GM18511 (cell line): ENCODE measurements around the gene ST6GALNAC1.
"Not testable (repeated sequence)": the region's sequence is repeated elsewhere in the genome, so short reads cannot be mapped to it uniquely, and the experiment has no call there.

Source experiments
- ATAC-seq: cut with Tn5 transposase; IDR thresholded peaks from one replicate; pipeline ENCODE4 v1.9.1; 2021; ENCODE audit warnings: mild to moderate bottlenecking, moderate library complexity; ENCODE audit not compliant: unreplicated experiment

ST6GALNAC1 gene

GRCh38 chr17:76642994-76643393 is 563 bp downstream of the ST6GALNAC1 start:
- no peak for ATAC-seq

- ATAC-seq, result no peak
Measured at GRCh38 chr17:76642032-76642561, 1.5 kb downstream of the ST6GALNAC1 start.

GRCh38 chr17:76641501-76641900 is 2.1 kb downstream of the ST6GALNAC1 start:
- no peak for ATAC-seq

GRCh38 chr17:76640550-76641380 is 2.8 kb downstream of the ST6GALNAC1 start:
- no peak for ATAC-seq

- ATAC-seq, result no peak
Measured at GRCh38 chr17:76638263-76638662, 5.3 kb downstream of the ST6GALNAC1 start.

GRCh38 chr17:76636486-76637206 is 6.9 kb downstream of the ST6GALNAC1 start:
- ATAC-seq, result not testable (repeated sequence)

- no peak for ATAC-seq
Measured at GRCh38 chr17:76635659-76636360, 7.7 kb downstream of the ST6GALNAC1 start.

GRCh38 chr17:76635039-76635438 is 8.5 kb downstream of the ST6GALNAC1 start:
- ATAC-seq, result no peak

GRCh38 chr17:76633628-76634328 is 9.8 kb downstream of the ST6GALNAC1 start:
- ATAC-seq, result no peak

- ATAC-seq, result no peak
Measured at GRCh38 chr17:76631821-76632565, 11.6 kb downstream of the ST6GALNAC1 start.

- ATAC-seq, result no peak
Measured at GRCh38 chr17:76630151-76630550, 13.4 kb downstream of the ST6GALNAC1 start.

- ATAC-seq, result no peak
Measured at GRCh38 chr17:76627510-76627909, 16.0 kb downstream of the ST6GALNAC1 start.

- no peak for ATAC-seq
Measured at GRCh38 chr17:76626442-76626841, 17.1 kb downstream of the ST6GALNAC1 start.

GRCh38 chr17:76625496-76625895 is 18.1 kb downstream of the ST6GALNAC1 start:
- no peak for ATAC-seq

GRCh38 chr17:76623271-76624146 is 20.0 kb downstream of the ST6GALNAC1 start:
- ATAC-seq, result no peak

- no peak for ATAC-seq
Measured at GRCh38 chr17:76617838-76618237, 25.7 kb downstream of the ST6GALNAC1 start.

- ATAC-seq, result no peak
Measured at GRCh38 chr17:76614912-76615617, 28.5 kb downstream of the ST6GALNAC1 start.

- not testable (repeated sequence) for ATAC-seq
Measured at GRCh38 chr17:76614064-76614759, 29.3 kb downstream of the ST6GALNAC1 start.
